ENCODE data around the gene SMARCC2. TPM values are rescaled to one million over a fixed set of nuclear protein-coding genes. Genes with fewer than 3 reads are reported as not detected.
A peak's percentile ranks its signal among the peaks of the same experiment; 100 is the strongest.

Gene SMARCC2
- total RNA-seq, 6 experiments from 2014 or later = 72.1 to 99.8 (median 87.1) TPM

DNA sequence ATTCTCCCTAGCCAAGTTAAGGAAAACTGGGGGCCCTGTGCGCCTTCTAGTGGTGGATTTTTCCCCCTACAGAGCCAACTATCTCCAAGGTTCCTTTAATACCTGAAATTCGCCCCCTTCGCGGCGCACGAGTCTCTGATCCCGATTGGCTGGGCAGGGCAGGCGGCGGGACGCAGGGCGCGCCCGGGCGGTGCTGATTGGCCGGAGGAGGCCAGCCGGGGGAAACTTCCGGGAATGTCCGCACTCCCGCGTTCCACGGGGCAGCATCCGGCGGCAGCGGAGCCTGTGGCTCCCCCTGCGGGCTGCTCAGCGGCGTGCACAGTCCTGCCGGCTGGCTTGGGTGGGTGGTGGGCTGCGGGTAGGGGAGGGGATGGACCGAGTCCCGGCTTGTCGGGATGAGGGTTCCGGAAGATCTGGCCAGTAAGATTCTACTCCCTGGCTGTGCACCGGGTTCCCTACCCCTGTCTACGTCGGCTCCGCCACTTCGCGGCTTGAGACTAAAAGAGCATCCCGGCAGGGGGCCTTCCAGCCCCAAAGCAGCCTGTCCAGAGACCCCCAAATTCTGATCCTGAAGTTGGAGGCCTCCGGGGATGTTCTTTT lies 34.9 kb upstream of the SMARCC2 start, which contains the start of gene NABP2:
NABP2 (plus strand) TSS at position 241 of the 600 bp plus-strand sequence. CDS start 515 bp downstream, outside the sequence.
- Mint-ChIP-seq H3K27me3 (ENCODE audit: insufficient read depth) (peaks cover 9% of the 10 kb centered on the region), H3K9me3 (no peaks in the 10 kb centered on the region), H3K4me3 (peak within 1 kb of the TSS; percentile 90), H3K4me1 (ENCODE audit: low read depth) (peaks cover 32% of the 10 kb centered on the region), H3K36me3 (ENCODE audit: low read depth) (no peaks in the 10 kb centered on the region), H3K27ac (peak within 1 kb of the TSS; percentile 88)
- TF ChIP-seq, protein P1, sequence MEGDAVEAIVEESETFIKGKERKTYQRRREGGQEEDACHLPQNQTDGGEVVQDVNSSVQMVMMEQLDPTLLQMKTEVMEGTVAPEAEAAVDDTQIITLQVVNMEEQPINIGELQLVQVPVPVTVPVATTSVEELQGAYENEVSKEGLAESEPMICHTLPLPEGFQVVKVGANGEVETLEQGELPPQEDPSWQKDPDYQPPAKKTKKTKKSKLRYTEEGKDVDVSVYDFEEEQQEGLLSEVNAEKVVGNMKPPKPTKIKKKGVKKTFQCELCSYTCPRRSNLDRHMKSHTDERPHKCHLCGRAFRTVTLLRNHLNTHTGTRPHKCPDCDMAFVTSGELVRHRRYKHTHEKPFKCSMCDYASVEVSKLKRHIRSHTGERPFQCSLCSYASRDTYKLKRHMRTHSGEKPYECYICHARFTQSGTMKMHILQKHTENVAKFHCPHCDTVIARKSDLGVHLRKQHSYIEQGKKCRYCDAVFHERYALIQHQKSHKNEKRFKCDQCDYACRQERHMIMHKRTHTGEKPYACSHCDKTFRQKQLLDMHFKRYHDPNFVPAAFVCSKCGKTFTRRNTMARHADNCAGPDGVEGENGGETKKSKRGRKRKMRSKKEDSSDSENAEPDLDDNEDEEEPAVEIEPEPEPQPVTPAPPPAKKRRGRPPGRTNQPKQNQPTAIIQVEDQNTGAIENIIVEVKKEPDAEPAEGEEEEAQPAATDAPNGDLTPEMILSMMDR (IDR thresholded peaks at IDR 0.05) = peak; percentile 93
- peak; percentile 97 for DNase-seq

DNA sequence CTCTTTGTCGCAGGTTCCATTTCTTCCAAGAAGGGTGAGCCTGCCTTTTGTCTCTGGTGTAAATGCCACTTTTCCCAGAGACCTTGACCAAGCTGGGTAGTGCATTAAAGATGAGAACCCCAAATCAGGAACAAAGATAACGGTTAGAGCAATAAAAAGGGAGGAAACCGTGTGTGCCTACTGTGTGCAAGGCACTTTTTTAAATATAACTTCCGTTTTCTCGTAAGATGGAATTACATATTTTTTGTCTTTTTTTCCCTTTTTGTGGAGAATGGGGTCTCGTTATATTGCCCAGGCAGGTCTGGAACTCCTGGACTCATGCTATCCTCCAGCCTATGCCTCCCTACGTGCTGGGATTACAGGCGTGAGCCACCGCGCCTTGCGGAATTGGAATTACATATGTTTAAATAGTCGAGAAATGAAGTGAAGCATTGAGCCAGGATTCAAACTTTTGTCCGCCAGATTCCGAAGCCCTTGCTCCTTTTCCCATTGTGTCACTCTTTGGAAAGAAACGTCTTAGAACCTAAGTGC lies 34.4 kb upstream of the SMARCC2 start:
- Mint-ChIP-seq H3K4me1 (ENCODE audit: low read depth) (peaks cover 32% of the 10 kb centered on the region), H3K36me3 (ENCODE audit: low read depth) (no peaks in the 10 kb centered on the region), H3K4me3 (peak overlapping the region; percentile 90), H3K9me3 (no peaks in the 10 kb centered on the region), H3K27ac (peak overlapping the region; percentile 88), H3K27me3 (ENCODE audit: insufficient read depth) (peaks cover 9% of the 10 kb centered on the region)
- no peak for DNase-seq
- TF ChIP-seq, protein P1 (IDR thresholded peaks at IDR 0.05) = no peak

DNA sequence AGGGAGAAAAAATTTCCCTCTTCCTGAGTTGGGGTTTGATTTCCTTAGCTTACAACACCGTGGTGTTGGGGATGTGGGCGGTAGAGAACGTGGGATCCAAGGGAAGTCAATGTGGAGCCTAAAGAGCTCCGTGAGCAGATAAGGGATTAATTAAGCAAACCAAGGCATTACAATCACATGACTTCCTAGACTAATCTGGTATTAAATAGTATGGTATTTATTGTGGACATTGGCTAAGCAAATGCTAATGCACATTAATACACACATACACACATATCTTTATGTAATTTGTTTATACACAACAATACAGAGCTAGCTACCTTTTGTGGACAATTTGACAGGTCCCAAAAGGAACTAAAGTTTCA lies 33.2 kb upstream of the SMARCC2 start:
- no peaks in the 10 kb centered on the region for H3K36me3 Mint-ChIP-seq (ENCODE audit: low read depth)
- no peaks in the 10 kb centered on the region for H3K9me3 Mint-ChIP-seq
- no peak for DNase-seq
- peak overlapping the region; percentile 96 for H3K27ac Mint-ChIP-seq
- TF ChIP-seq, protein P1 (IDR thresholded peaks at IDR 0.05) = no peak
- H3K4me1 Mint-ChIP-seq (ENCODE audit: low read depth) = peaks cover 32% of the 10 kb centered on the region
- H3K4me3 Mint-ChIP-seq = peak overlapping the region; percentile 94
- H3K27me3 Mint-ChIP-seq (ENCODE audit: insufficient read depth) = peaks cover 9% of the 10 kb centered on the region

DNA sequence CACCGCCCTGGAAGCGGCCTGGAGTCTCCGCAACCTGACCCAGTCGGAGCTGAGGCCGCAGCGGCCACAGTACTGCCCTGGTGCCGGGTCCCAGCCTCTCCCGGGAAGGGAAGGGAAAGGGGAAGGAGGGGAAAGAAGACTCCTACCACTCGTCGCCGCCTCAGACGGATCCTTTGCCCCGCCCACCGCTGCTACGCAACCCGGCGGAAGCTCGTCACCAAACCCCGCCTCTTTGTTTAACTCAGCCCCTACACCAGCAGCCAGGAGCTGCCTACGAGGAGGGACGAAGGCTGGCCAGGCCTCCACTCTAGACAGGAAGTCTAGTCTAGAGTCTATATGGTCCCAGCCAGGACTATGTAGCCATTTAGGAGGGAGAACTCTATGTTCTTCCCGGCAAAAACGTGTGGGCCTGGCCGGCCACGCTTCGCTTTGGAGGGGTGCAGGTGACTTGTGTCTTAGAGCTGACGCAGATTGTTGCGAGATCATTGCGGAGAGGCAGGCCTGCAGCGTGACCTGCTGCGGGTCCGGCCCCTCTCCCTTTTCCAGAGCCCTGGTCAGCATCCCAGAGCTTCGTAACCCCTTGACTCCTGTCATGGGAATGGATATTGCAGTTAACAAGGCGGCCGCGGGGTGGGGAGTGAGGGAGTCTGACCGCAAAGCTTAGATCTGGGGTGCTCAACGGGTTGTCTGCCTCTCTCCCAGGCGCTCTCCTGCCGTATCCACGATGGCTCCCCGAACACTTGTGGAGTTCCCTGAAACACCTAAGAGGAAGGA lies 32.7 kb upstream of the SMARCC2 start, which contains the start of gene RNF41:
RNF41 (minus strand) TSS at position 166 of the 774 bp plus-strand sequence. CDS start 7,875 bp downstream, outside the sequence.
- Mint-ChIP-seq H3K4me1 (ENCODE audit: low read depth) (peaks cover 32% of the 10 kb centered on the region), H3K36me3 (ENCODE audit: low read depth) (no peaks in the 10 kb centered on the region), H3K4me3 (peak within 1 kb of the TSS; percentile 94), H3K27me3 (ENCODE audit: insufficient read depth) (peaks cover 9% of the 10 kb centered on the region), H3K9me3 (no peaks in the 10 kb centered on the region), H3K27ac (peak within 1 kb of the TSS; percentile 96)
- TF ChIP-seq, protein P1 (IDR thresholded peaks at IDR 0.05) = peak; percentile 51
- DNase-seq = peak; percentile 96

DNA sequence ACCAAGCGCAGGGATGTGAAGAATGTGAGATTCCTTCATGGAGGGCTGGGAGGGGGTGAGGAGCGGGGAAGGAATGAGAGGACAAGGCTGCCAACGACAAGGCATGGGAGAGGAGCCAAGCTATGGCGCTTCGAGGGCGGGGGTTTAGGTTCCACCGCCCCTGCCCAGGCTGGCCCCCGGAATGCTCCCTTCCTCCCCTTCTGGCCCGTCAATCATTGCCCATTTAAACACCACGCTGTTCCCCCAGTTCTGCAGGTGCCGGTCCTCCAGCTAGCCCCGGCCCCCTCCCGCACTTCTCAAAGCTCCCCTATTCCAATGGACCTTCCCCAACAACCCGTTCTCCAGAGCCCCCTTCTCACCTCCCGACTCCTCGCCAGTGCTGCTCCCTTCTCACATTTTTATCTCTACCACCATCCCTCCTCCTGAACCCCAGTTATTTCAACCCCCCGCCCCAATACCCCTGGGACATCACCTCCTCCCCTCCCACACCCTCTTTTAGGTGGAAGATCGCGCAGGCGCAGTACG lies 32.0 kb upstream of the SMARCC2 start:
- TF ChIP-seq, protein P1 (IDR thresholded peaks at IDR 0.05) = no peak
- Mint-ChIP-seq H3K27ac (peak overlapping the region; percentile 96), H3K4me1 (ENCODE audit: low read depth) (peaks cover 37% of the 10 kb centered on the region), H3K27me3 (ENCODE audit: insufficient read depth) (peaks cover 9% of the 10 kb centered on the region), H3K9me3 (no peaks in the 10 kb centered on the region), H3K4me3 (peak overlapping the region; percentile 94), H3K36me3 (ENCODE audit: low read depth) (peaks cover 5% of the 10 kb centered on the region)
- DNase-seq = peak; percentile 66

Data from HFFc6 (cell line).